IMR-90 (cell line): ENCODE measurements around the gene DDA1. TPM values are rescaled to one million over a fixed set of nuclear protein-coding genes. Genes with fewer than 3 reads are reported as not detected.

Source experiments
- ATAC-seq: fragments of 200-7000 bp; cut with Tn5 transposase; 2 replicates; pipeline ENCODE4 v1.9.1; 2020; ENCODE audit warnings: low read depth, mild to moderate bottlenecking, moderate library complexity
- BruUV-seq: library from RNA; stranded (reverse); fragments of 400-500 nt; replicated peaks from 2 replicates; lab custom pipeline; 2021; lab: Mats Ljungman, UMichigan
- CTCF ChIA-PET: fragments of 300-600 bp; formaldehyde crosslinking; extraction: SDS; loops from one replicate; lab custom pipeline; 2021; ENCODE audit warnings: antibody characterized with exemption; lab: Yijun Ruan, JAX
- POLR2A ChIA-PET: fragments of 300-600 bp; sonication (Branson Sonifier 250); formaldehyde crosslinking; loops from one replicate; lab custom pipeline; 2022; ENCODE audit warnings: antibody characterized with exemption; ENCODE audit not compliant: unreplicated experiment; lab: Charles Lee
- DNase-seq: peaks from one replicate; pipeline ENCODE4 v3.0.0; 2013
- H2AFZ ChIP-seq: replicated peaks from 2 replicates; pipeline ENCODE3; 2013; ENCODE audit warnings: low read length, mild to moderate bottlenecking; ENCODE audit not compliant: poor library complexity
- H2AK5ac ChIP-seq: 2 replicates; pipeline ENCODE4 v1.6.1; 2013; ENCODE audit warnings: low read depth, low read length, inconsistent platforms
- H2AK9ac ChIP-seq: replicated peaks from 2 replicates; pipeline ENCODE3; 2013; ENCODE audit warnings: mild to moderate bottlenecking, low read depth, low read length, moderate library complexity; ENCODE audit not compliant: poor library complexity
- H2BK120ac ChIP-seq: 2 replicates; pipeline ENCODE4 v1.6.1; 2013; ENCODE audit warnings: low read depth, low read length, inconsistent platforms
- H2BK15ac ChIP-seq: 3 replicates; pipeline ENCODE4 v1.6.1; 2013; ENCODE audit warnings: low read depth, low read length, inconsistent platforms
- H2BK20ac ChIP-seq: 2 replicates; pipeline ENCODE4 v1.6.1; 2013; ENCODE audit warnings: low read depth, mild to moderate bottlenecking, inconsistent platforms, low read length, moderate library complexity
- H2BK5ac ChIP-seq: 2 replicates; pipeline ENCODE4 v1.6.1; 2013; ENCODE audit warnings: mild to moderate bottlenecking, low read depth, low read length, inconsistent platforms; ENCODE audit not compliant: poor library complexity, severe bottlenecking
- H3K14ac ChIP-seq: replicated peaks from 2 replicates; pipeline ENCODE4 v1.6.1; 2013; ENCODE audit warnings: low read depth, low read length, inconsistent platforms
- H3K18ac ChIP-seq: 2 replicates; pipeline ENCODE4 v1.6.1; 2013; ENCODE audit warnings: low read depth, low read length, control low read depth
- H3K23ac ChIP-seq: 2 replicates; pipeline ENCODE4 v1.6.1; 2013; ENCODE audit warnings: low read depth, low read length, inconsistent platforms
- H3K27ac ChIP-seq: 2 replicates; pipeline ENCODE4 v1.5.1; 2013; ENCODE audit warnings: mild to moderate bottlenecking, control low read depth, low read length; ENCODE audit not compliant: insufficient read depth
- H3K27me3 ChIP-seq: 2 replicates; pipeline ENCODE4 v1.6.1; 2013; ENCODE audit warnings: low read length; ENCODE audit not compliant: control insufficient read depth, insufficient read depth
- H3K36me3 ChIP-seq: 2 replicates; pipeline ENCODE4 v1.6.1; 2013; ENCODE audit warnings: low read length, mixed read lengths; ENCODE audit not compliant: control insufficient read depth, insufficient read depth
- H3K4ac ChIP-seq: 2 replicates; pipeline ENCODE4 v1.6.1; 2013; ENCODE audit warnings: low read depth, low read length, inconsistent platforms
- H3K4me1 ChIP-seq: 2 replicates; pipeline ENCODE4 v1.6.1; 2013; ENCODE audit warnings: low read length, mixed read lengths; ENCODE audit not compliant: control insufficient read depth, insufficient read depth
- H3K4me2 ChIP-seq: 2 replicates; pipeline ENCODE4 v1.6.1; 2013; ENCODE audit warnings: low read depth, mild to moderate bottlenecking, control low read depth, low read length, moderate library complexity
- H3K4me3 ChIP-seq: 2 replicates; pipeline ENCODE4 v1.5.1; 2013; ENCODE audit warnings: low read depth, mild to moderate bottlenecking, control low read depth, low read length, moderate library complexity; ENCODE audit not compliant: insufficient read depth
- H3K56ac ChIP-seq: 2 replicates; pipeline ENCODE4 v1.6.1; 2013; ENCODE audit warnings: low read length, inconsistent platforms; ENCODE audit not compliant: insufficient read depth; ENCODE audit errors: extremely low read depth
- H3K79me1 ChIP-seq, 2 experiments: 2 replicates each; pipeline ENCODE4 v1.6.1; 2013; ENCODE audit warnings: low read length in 2 of 2, inconsistent platforms in 1 of 2, low read depth in 1 of 2
- H3K9ac ChIP-seq: 2 replicates; pipeline ENCODE4 v1.6.1; 2013; ENCODE audit warnings: low read depth, low read length, control low read depth
- H3K9me1 ChIP-seq: 2 replicates; pipeline ENCODE4 v1.6.1; 2013; ENCODE audit warnings: low read length, inconsistent platforms; ENCODE audit not compliant: insufficient read depth
- H3K9me3 ChIP-seq: 2 replicates; pipeline ENCODE4 v1.6.1; 2013; ENCODE audit warnings: low read length; ENCODE audit not compliant: control insufficient read depth, insufficient read depth
- H4K20me1 ChIP-seq: 2 replicates; pipeline ENCODE4 v1.6.1; 2013; ENCODE audit warnings: low read length, inconsistent platforms; ENCODE audit not compliant: insufficient read depth
- H4K5ac ChIP-seq: 2 replicates; pipeline ENCODE4 v1.6.1; 2013; ENCODE audit warnings: mild to moderate bottlenecking, low read depth, low read length, control low read depth
- H4K8ac ChIP-seq, 2 experiments: 2 replicates each; pipeline ENCODE4 v1.6.1; 2013; ENCODE audit warnings: low read depth in 2 of 2, low read length in 2 of 2, control low read depth in 1 of 2, inconsistent platforms in 1 of 2
- H4K91ac ChIP-seq: 2 replicates; pipeline ENCODE4 v1.6.1; 2013; ENCODE audit warnings: low read depth, low read length, inconsistent platforms; ENCODE audit not compliant: insufficient read depth
- BHLHE40 ChIP-seq: fragments of 150-350 bp; IDR thresholded peaks from 2 replicates; pipeline ENCODE4 v1.6.1; 2016; ENCODE audit warnings: mild to moderate bottlenecking, low read depth, low read length
- CEBPB ChIP-seq: IDR thresholded peaks from 2 replicates; pipeline ENCODE4 v1.6.1; 2012; ENCODE audit warnings: low read depth, low read length, improper control_type of control experiment
- CHD1 ChIP-seq: IDR thresholded peaks from 2 replicates; pipeline ENCODE4 v1.6.1; 2012; ENCODE audit warnings: low read depth, low read length, improper control_type of control experiment
- MAFK ChIP-seq: IDR thresholded peaks from 2 replicates; pipeline ENCODE4 v1.6.1; 2012; ENCODE audit warnings: low read depth, low read length, improper control_type of control experiment
- MAZ ChIP-seq: IDR thresholded peaks from 2 replicates; pipeline ENCODE4 v1.6.1; 2012; ENCODE audit warnings: low read depth, mild to moderate bottlenecking, low read length, improper control_type of control experiment, moderate library complexity, borderline replicate concordance
- MXI1 ChIP-seq: IDR thresholded peaks from 2 replicates; pipeline ENCODE4 v1.6.1; 2012; ENCODE audit warnings: low read depth, mild to moderate bottlenecking, low read length, moderate library complexity, borderline replicate concordance
- NFE2L2 ChIP-seq: fragments of 150-350 bp; IDR thresholded peaks from 2 replicates; pipeline ENCODE4 v1.6.1; 2016; ENCODE audit warnings: low read depth, mild to moderate bottlenecking, low read length
- POLR2A ChIP-seq: IDR thresholded peaks from 2 replicates; pipeline ENCODE4 v1.6.1; 2012; ENCODE audit warnings: mild to moderate bottlenecking, low read depth, low read length
- RAD21 ChIP-seq: IDR thresholded peaks from 2 replicates; pipeline ENCODE4 v1.6.1; 2012; ENCODE audit warnings: low read length, improper control_type of control experiment
- RCOR1 ChIP-seq: IDR thresholded peaks from 2 replicates; pipeline ENCODE4 v1.6.1; 2012; ENCODE audit warnings: mild to moderate bottlenecking, low read length, improper control_type of control experiment; ENCODE audit not compliant: insufficient replicate concordance
- RFX5 ChIP-seq: IDR thresholded peaks from 2 replicates; pipeline ENCODE4 v1.8.0; 2012; ENCODE audit warnings: low read depth, mild to moderate bottlenecking, low read length, moderate library complexity
- SMC3 ChIP-seq: fragments of 150-350 bp; IDR thresholded peaks from 2 replicates; pipeline ENCODE4 v1.6.1; 2016; ENCODE audit warnings: low read depth, mild to moderate bottlenecking, antibody characterized with exemption, low read length, moderate library complexity
- WGBS, 2 experiments: methylation state at CpG; one replicate each; pipeline versions ENCODE4 v1.1.5 to v1.1.7; 2013; ENCODE audit warnings: missing lambda C conversion rate in 2 of 2; ENCODE audit not compliant: insufficient read length in 1 of 2; ENCODE audit errors: extremely low coverage in 2 of 2; 5-methylcytosine and 5-hydroxymethylcytosine counted together
- dilution Hi-C: fragments of 300-500 bp; cut with HindIII; formaldehyde crosslinking; loops from one replicate; pipeline ENCODE4 v1.14.3; 2018; ENCODE audit warnings: low sequenced_read_pairs; ENCODE audit not compliant: unreplicated experiment
- in situ Hi-C: fragments of 300-500 bp; cut with MboI; formaldehyde crosslinking; loops from 3 replicates; pipeline ENCODE4 v1.14.3; 2019; ENCODE audit warnings: low sequenced_read_pairs, inconsistent platforms, mixed read lengths
- intact Hi-C: fragments of 100-400 bp; cut with micrococcal nuclease; formaldehyde crosslinking; loops from 2 replicates; pipeline ENCODE4 v1.10.0; 2022
- polyA plus RNA-seq, 3 experiments: library from polyadenylated mRNA; depleted of rRNA; stranded (reverse); fragments of >200 nt; gene quantifications; 2 replicates each; pipeline ENCODE4 v1.2.3, GENCODE V29; 2012; ENCODE audit warnings: low replicate concordance in 1 of 3
- total RNA-seq: library from RNA; depleted of rRNA; stranded (reverse); fragments of >200 nt; gene quantifications from 2 replicates; pipeline ENCODE4 v1.2.3, GENCODE V29; 2012
- TF ChIP-seq, protein P1 (sequence below): fragments of 150-350 bp; IDR thresholded peaks from 2 replicates; pipeline ENCODE4 v1.6.1; 2017; ENCODE audit warnings: mild to moderate bottlenecking, antibody characterized with exemption, low read length, low read depth
- TF ChIP-seq, protein P2 (sequence below): conservative IDR thresholded peaks from 2 replicates; pipeline ENCODE4 v1.5.1; 2012; ENCODE audit warnings: mild to moderate bottlenecking, low read depth, low read length, improper control_type of control experiment
- TF ChIP-seq, protein P3 (sequence below): fragments of 150-350 bp; IDR thresholded peaks from 2 replicates; pipeline ENCODE4 v1.6.1; 2016; ENCODE audit warnings: low read depth, mild to moderate bottlenecking, low read length, moderate library complexity, borderline replicate concordance

The DDA1 gene
- total and polyA plus RNA-seq, 2 of the 4 experiments (the other 2 are of a cell fraction) = 33.7 to 87.2 TPM

DNA sequence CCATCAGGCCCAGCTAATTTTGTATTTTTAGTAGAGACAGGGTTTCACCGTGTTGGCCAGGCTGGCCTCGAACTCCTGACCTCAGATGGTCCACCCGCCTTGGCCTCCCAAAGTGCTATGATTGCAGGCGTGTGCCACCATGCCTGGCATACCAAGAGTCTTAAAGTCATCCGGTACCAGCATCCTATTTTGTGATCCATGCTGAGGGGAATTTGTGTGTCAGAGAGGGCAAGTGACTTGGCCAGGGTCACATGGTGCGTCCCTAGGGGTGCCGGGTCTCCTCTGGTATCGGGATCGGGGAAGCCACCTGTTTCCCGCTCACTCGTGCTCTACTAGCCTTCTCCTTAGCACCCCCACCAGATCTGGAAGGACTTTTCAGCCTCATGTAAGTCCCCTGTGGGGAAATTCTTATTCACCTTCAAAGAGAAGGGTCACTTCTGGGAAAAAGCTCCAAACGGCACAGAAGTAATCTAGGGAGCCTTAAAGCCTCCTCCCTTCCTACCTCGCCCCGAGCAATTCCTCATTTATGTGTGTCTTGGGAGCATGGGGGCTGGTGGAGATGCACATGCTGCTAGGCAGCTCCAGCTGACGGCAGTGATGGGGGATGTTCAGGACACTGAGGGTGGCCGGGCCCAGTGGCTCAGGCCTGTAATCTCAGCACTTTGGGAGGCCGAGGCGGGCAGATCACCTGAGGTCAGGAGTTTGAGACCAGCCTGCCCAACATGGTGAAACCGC, 33.8 kb upstream of the DDA1 start:
- in situ Hi-C loops = no loop called here
- TF ChIP-seq RAD21 = no peak
- no peak for TF ChIP-seq MAFK
- TF ChIP-seq NFE2L2 = no peak
- TF ChIP-seq, protein P1, sequence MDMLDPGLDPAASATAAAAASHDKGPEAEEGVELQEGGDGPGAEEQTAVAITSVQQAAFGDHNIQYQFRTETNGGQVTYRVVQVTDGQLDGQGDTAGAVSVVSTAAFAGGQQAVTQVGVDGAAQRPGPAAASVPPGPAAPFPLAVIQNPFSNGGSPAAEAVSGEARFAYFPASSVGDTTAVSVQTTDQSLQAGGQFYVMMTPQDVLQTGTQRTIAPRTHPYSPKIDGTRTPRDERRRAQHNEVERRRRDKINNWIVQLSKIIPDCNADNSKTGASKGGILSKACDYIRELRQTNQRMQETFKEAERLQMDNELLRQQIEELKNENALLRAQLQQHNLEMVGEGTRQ = no peak
- no peak for TF ChIP-seq CHD1
- no peak for TF ChIP-seq RFX5
- no peak for TF ChIP-seq SMC3
- no peak for TF ChIP-seq BHLHE40
- TF ChIP-seq, protein P2, sequence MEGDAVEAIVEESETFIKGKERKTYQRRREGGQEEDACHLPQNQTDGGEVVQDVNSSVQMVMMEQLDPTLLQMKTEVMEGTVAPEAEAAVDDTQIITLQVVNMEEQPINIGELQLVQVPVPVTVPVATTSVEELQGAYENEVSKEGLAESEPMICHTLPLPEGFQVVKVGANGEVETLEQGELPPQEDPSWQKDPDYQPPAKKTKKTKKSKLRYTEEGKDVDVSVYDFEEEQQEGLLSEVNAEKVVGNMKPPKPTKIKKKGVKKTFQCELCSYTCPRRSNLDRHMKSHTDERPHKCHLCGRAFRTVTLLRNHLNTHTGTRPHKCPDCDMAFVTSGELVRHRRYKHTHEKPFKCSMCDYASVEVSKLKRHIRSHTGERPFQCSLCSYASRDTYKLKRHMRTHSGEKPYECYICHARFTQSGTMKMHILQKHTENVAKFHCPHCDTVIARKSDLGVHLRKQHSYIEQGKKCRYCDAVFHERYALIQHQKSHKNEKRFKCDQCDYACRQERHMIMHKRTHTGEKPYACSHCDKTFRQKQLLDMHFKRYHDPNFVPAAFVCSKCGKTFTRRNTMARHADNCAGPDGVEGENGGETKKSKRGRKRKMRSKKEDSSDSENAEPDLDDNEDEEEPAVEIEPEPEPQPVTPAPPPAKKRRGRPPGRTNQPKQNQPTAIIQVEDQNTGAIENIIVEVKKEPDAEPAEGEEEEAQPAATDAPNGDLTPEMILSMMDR = no peak
- TF ChIP-seq, protein P3, sequence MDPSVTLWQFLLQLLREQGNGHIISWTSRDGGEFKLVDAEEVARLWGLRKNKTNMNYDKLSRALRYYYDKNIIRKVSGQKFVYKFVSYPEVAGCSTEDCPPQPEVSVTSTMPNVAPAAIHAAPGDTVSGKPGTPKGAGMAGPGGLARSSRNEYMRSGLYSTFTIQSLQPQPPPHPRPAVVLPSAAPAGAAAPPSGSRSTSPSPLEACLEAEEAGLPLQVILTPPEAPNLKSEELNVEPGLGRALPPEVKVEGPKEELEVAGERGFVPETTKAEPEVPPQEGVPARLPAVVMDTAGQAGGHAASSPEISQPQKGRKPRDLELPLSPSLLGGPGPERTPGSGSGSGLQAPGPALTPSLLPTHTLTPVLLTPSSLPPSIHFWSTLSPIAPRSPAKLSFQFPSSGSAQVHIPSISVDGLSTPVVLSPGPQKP = no peak
- no peak for TF ChIP-seq CEBPB
- TF ChIP-seq MAZ = no peak
- TF ChIP-seq MXI1 = no peak
- TF ChIP-seq POLR2A = no peak
- TF ChIP-seq RCOR1 = no peak
- intact Hi-C loops = no loop called here

More for the DNA sequence above, 33.8 kb upstream of the DDA1 start:
- Histone ChIP-seq H3K27ac (no peak overlapping the region), H4K91ac (no peak overlapping the region), H3K9me3 (no peaks in the 10 kb centered on the region), H3K14ac (no peak overlapping the region), H3K4me1 (no peaks in the 10 kb centered on the region), H4K20me1 (no peaks in the 10 kb centered on the region), H3K27me3 (no peaks in the 10 kb centered on the region), H2BK120ac (no peak overlapping the region), H4K5ac (no peak overlapping the region), H3K36me3 (peaks cover 42% of the 10 kb centered on the region), H3K79me1 (0 out of 4 replicates have a peak, but pooled peaks cover 0 to 5% of the 10 kb centered on the region in 2 experiments), H3K4me3 (no peak overlapping the region), H3K18ac (no peak overlapping the region), H3K23ac (no peak overlapping the region), H3K56ac (no peak overlapping the region), H2BK15ac (no peak overlapping the region), H3K4me2 (no peak overlapping the region), H2AK5ac (no peak overlapping the region), H3K9ac (no peak overlapping the region), H2BK5ac (no peak overlapping the region), H3K4ac (no peak overlapping the region), H2AK9ac (no peak overlapping the region), H2BK20ac (no peak overlapping the region), H2AFZ (no peak overlapping the region), H4K8ac (no peak overlapping the region), H3K9me1 (no peaks in the 10 kb centered on the region)
- WGBS, 2 experiments = 88% methylated on average over 5 of the region's 19 CpGs; no CpG with 5 or more reads in 1 of the 2 experiments
- dilution Hi-C loops = no loop called here
- DNase-seq (no peak), ATAC-seq (no peak)
- no TSS peak for BruUV-seq
- CTCF ChIA-PET = interaction anchor here (0.7 kb wide), 1 partner anchor 137 kb away, joined by 3 read pairs; no protein-coding TSS in a partner anchor
- POLR2A ChIA-PET = no interaction called here
